HCT116 (cell line): ENCODE results near the gene PRDM12. TPM values are rescaled to one million over a fixed set of nuclear protein-coding genes. Genes with fewer than 3 reads are reported as not detected.

Source experiments
- ATAC-seq: fragments of 200-7000 bp; cut with Tn5 transposase; 2 replicates; pipeline ENCODE4 v1.9.1; 2020; ENCODE audit warnings: mild to moderate bottlenecking, moderate library complexity
- BruUV-seq: library from RNA; stranded (reverse); fragments of 400-500 nt; replicated peaks from 2 replicates; lab custom pipeline; 2021; lab: Mats Ljungman, UMichigan
- CTCF ChIA-PET: fragments of 300-600 bp; sonication (Branson Sonifier 250); formaldehyde crosslinking; loops from one replicate; lab custom pipeline; 2021; ENCODE audit warnings: antibody characterized with exemption; lab: Charles Lee
- POLR2A ChIA-PET: fragments of 300-600, 350-600 bp; sonication (Branson Sonifier 250); formaldehyde crosslinking; loops from one replicate; lab custom pipeline; 2021; ENCODE audit warnings: antibody characterized with exemption; lab: Charles Lee
- RAD21 ChIA-PET, 2 experiments: fragments of 300-600 bp; sonication (Branson Sonifier 250); formaldehyde crosslinking; loops; one replicate each; lab custom pipeline; 2023; ENCODE audit warnings: low total read pairs in 2 of 2; ENCODE audit not compliant: uncharacterized antibody in 2 of 2, unreplicated experiment in 2 of 2, low non-redundant PET in 1 of 2; lab: Charles Lee
- DNase-seq: peaks from one replicate; pipeline ENCODE4 v3.0.0-alpha.2; 2010; ENCODE audit warnings: low read depth, low spot score
- H2AFZ ChIP-seq: fragments of 200-600 bp; shearing (Covaris generic), sonication (generic); 2 replicates; pipeline ENCODE4 v1.6.1; 2017; ENCODE audit warnings: low read depth, mixed run types, mixed read lengths, antibody characterized with exemption, low read length; ENCODE audit not compliant: poor library complexity, severe bottlenecking
- H3K27ac ChIP-seq: 2 replicates; pipeline ENCODE4 v1.5.1; 2012; ENCODE audit warnings: low read depth, low read length
- H3K27me3 ChIP-seq: fragments of 200-600 bp; sonication (generic); 2 replicates; pipeline ENCODE4 v1.6.1; 2016; ENCODE audit warnings: mixed run types, low read length, mixed read lengths; ENCODE audit not compliant: insufficient read depth
- H3K36me3 ChIP-seq, 2 experiments: fragments of 200-500 bp in 1 of 2; fragments of 200-600 bp in 1 of 2; sonication (Bioruptor generic) in 1 of 2; sonication (generic) in 1 of 2; 2 replicates each; pipeline versions ENCODE4 v1.5.1 to v1.6.1; 2014 to 2016; ENCODE audit warnings: low read length in 2 of 2, inconsistent platforms in 1 of 2, mixed read lengths in 1 of 2, mixed run types in 1 of 2; ENCODE audit not compliant: insufficient read depth in 2 of 2, control insufficient read depth in 1 of 2
- H3K4me1 ChIP-seq, 2 experiments: fragments of 200-600 bp in 1 of 2; sonication (generic) in 1 of 2; 2 replicates each; pipeline versions ENCODE4 v1.5.1 to v1.6.1; 2012 to 2017; ENCODE audit warnings: low read length in 2 of 2, inconsistent platforms in 1 of 2, mild to moderate bottlenecking in 1 of 2, mixed read lengths in 1 of 2, mixed run types in 1 of 2, moderate library complexity in 1 of 2; ENCODE audit not compliant: insufficient read depth in 2 of 2, control insufficient read depth in 1 of 2
- H3K4me2 ChIP-seq: fragments of 200-600 bp; sonication (generic); 2 replicates; pipeline ENCODE4 v1.6.1; 2017; ENCODE audit warnings: mixed run types, low read length, mixed read lengths
- H3K4me3 ChIP-seq, 2 experiments: fragments of 200-600 bp in 1 of 2; sonication (generic) in 1 of 2; replicated peaks in 1 of 2; 2 replicates each; pipeline ENCODE4 v1.5.1; 2011 to 2016; ENCODE audit warnings: low read length in 2 of 2, control low read depth in 1 of 2, low read depth in 1 of 2, mild to moderate bottlenecking in 1 of 2, mixed read lengths in 1 of 2, mixed run types in 1 of 2
- H3K79me2 ChIP-seq: fragments of 200-600 bp; sonication (generic); 2 replicates; pipeline ENCODE4 v1.6.1; 2017; ENCODE audit warnings: mild to moderate bottlenecking, mixed run types, low read length, moderate library complexity, mixed read lengths; ENCODE audit not compliant: insufficient read depth
- H3K9ac ChIP-seq: fragments of 200-600 bp; sonication (generic); 2 replicates; pipeline ENCODE4 v1.6.1; 2016; ENCODE audit warnings: low read length, mixed read lengths
- H3K9me2 ChIP-seq: fragments of 200-600 bp; sonication (generic), shearing (Covaris generic); 2 replicates; pipeline ENCODE4 v1.6.1; 2017; ENCODE audit warnings: mixed run types, mild to moderate bottlenecking, moderate library complexity; ENCODE audit not compliant: insufficient read depth
- H3K9me3 ChIP-seq, 2 experiments: fragments of 200-500 bp in 1 of 2; fragments of 200-600 bp in 1 of 2; sonication (Bioruptor generic) in 1 of 2; sonication (generic) in 1 of 2; 2 replicates each; pipeline ENCODE4 v1.6.1; 2014 to 2017; ENCODE audit warnings: low read length in 2 of 2, mixed read lengths in 2 of 2, inconsistent platforms in 1 of 2, low read depth in 1 of 2, mild to moderate bottlenecking in 1 of 2, mixed run types in 1 of 2, moderate library complexity in 1 of 2; ENCODE audit not compliant: control insufficient read depth in 1 of 2, insufficient read depth in 1 of 2
- H4K20me1 ChIP-seq: fragments of 200-600 bp; sonication (generic), shearing (Covaris generic); 2 replicates; pipeline ENCODE4 v1.6.1; 2017; ENCODE audit warnings: mixed run types, mild to moderate bottlenecking, moderate library complexity; ENCODE audit not compliant: insufficient read depth
- ATF3 ChIP-seq: IDR thresholded peaks from 2 replicates; pipeline ENCODE4 v1.6.1; 2012
- CBX3 ChIP-seq: IDR thresholded peaks from 2 replicates; pipeline ENCODE4 v1.6.1; 2012; ENCODE audit warnings: low read depth
- CEBPB ChIP-seq: IDR thresholded peaks from 2 replicates; pipeline ENCODE4 v1.6.1; 2012; ENCODE audit warnings: low read depth
- CTCF ChIP-seq, 3 experiments: fragments of 200-600 bp in 1 of 3; sonication (generic) in 1 of 3; IDR thresholded peaks in 2 of 3; conservative IDR thresholded peaks in 1 of 3; 2 replicates each; pipeline ENCODE4 v1.5.1; 2012 to 2017; ENCODE audit warnings: low read depth in 2 of 3, low read length in 2 of 3, antibody characterized with exemption in 1 of 3, borderline replicate concordance in 1 of 3, control low read depth in 1 of 3, mild to moderate bottlenecking in 1 of 3, mixed read lengths in 1 of 3, mixed run types in 1 of 3, moderate library complexity in 1 of 3; ENCODE audit not compliant: insufficient read depth in 1 of 3
- ELF1 ChIP-seq: IDR thresholded peaks from 2 replicates; pipeline ENCODE4 v1.6.1; 2012; ENCODE audit warnings: low read depth, borderline replicate concordance
- EZH2 ChIP-seq: fragments of 200-600 bp; sonication (generic); IDR thresholded peaks from 2 replicates; pipeline ENCODE4 v1.6.1; 2017; ENCODE audit warnings: antibody characterized with exemption, mixed run types
- EZH2phosphoT487 ChIP-seq: fragments of 200-600 bp; IDR thresholded peaks from 2 replicates; pipeline ENCODE4 v1.6.1; 2018; ENCODE audit warnings: antibody characterized with exemption, borderline replicate concordance
- FOSL1 ChIP-seq: IDR thresholded peaks from 2 replicates; pipeline ENCODE4 v1.6.1; 2012; ENCODE audit warnings: low read depth
- JUND ChIP-seq: IDR thresholded peaks from 2 replicates; pipeline ENCODE4 v1.6.1; 2012
- MAX ChIP-seq: IDR thresholded peaks from 2 replicates; pipeline ENCODE4 v1.6.1; 2012
- POLR2A ChIP-seq: IDR thresholded peaks from 2 replicates; pipeline ENCODE4 v1.7.0; 2011; ENCODE audit warnings: borderline replicate concordance; ENCODE audit not compliant: insufficient read depth, insufficient read length; ENCODE audit errors: extremely low read depth
- POLR2AphosphoS5 ChIP-seq: IDR thresholded peaks from 2 replicates; pipeline ENCODE4 v1.6.1; 2011; ENCODE audit warnings: mild to moderate bottlenecking, low read depth, low read length, moderate library complexity
- RAD21 ChIP-seq: IDR thresholded peaks from 2 replicates; pipeline ENCODE4 v1.6.1; 2012; ENCODE audit warnings: low read depth, mild to moderate bottlenecking
- REST ChIP-seq: IDR thresholded peaks from 2 replicates; pipeline ENCODE4 v1.6.1; 2012; ENCODE audit warnings: low read depth
- SIN3A ChIP-seq: IDR thresholded peaks from 2 replicates; pipeline ENCODE4 v1.6.1; 2012; ENCODE audit warnings: low read depth
- SRF ChIP-seq: IDR thresholded peaks from 2 replicates; pipeline ENCODE4 v1.6.1; 2012; ENCODE audit warnings: low read depth
- TCF7L2 ChIP-seq: IDR thresholded peaks from 2 replicates; pipeline ENCODE4 v1.7.0; 2011; ENCODE audit warnings: borderline replicate concordance, inconsistent platforms; ENCODE audit not compliant: insufficient read depth, insufficient read length; ENCODE audit errors: extremely low read depth
- YY1 ChIP-seq: IDR thresholded peaks from 2 replicates; pipeline ENCODE4 v1.6.1; 2011; ENCODE audit warnings: low read length, low read depth, moderate library complexity, mild to moderate bottlenecking; ENCODE audit not compliant: insufficient replicate concordance; ENCODE audit errors: extremely low read depth
- ZBTB33 ChIP-seq: IDR thresholded peaks from 2 replicates; pipeline ENCODE4 v1.6.1; 2011; ENCODE audit warnings: mild to moderate bottlenecking, low read length, moderate library complexity; ENCODE audit not compliant: insufficient replicate concordance; ENCODE audit errors: extremely low read depth
- ZNF274 ChIP-seq: fragments of 200-500 bp; sonication (Bioruptor generic); IDR thresholded peaks from 2 replicates; pipeline ENCODE4 v1.6.1; 2014; ENCODE audit warnings: mild to moderate bottlenecking, low read depth, low read length, inconsistent platforms
- intact Hi-C: fragments of 100-400 bp; cut with micrococcal nuclease; formaldehyde crosslinking; loops from 2 replicates; pipeline ENCODE4 v1.10.0; 2022
- total RNA-seq: library from RNA; stranded (reverse); gene quantifications from one replicate; pipeline ENCODE4 v1.2.1, GENCODE V29; 2021; ENCODE audit not compliant: unreplicated experiment

PRDM12 gene
- total RNA-seq, 1 experiment from 2014 or later = 0.54 TPM

- H3K27me3 ChIP-seq = no peaks in the 10 kb centered on the region
- peaks cover 0 to 9% of the 10 kb centered on the region in 2 experiments; a peak in 1 of 4 replicates for H3K9me3 ChIP-seq
- BruUV-seq = no TSS peak
- peaks cover 0 to 14% of the 10 kb centered on the region in 2 experiments; a peak in 2 of 4 replicates for H3K4me1 ChIP-seq
- intact Hi-C loops = no loop called here
- H3K27ac ChIP-seq = no peak overlapping the region
- TF ChIP-seq REST (no peak), FOSL1 (no peak), CBX3 (no peak), TCF7L2 (no peak), POLR2AphosphoS5 (no peak), EZH2 (no peak), ELF1 (no peak), ZNF274 (no peak), EZH2phosphoT487 (no peak), SRF (no peak), YY1 (no peak), SIN3A (no peak), CTCF (IDR thresholded peaks at IDR 0.05 in 2 of 3, conservative IDR thresholded peaks at IDR 0.05 in 1 of 3; ENCODE audit: borderline replicate concordance in 1 of 3, insufficient read depth in 1 of 3, low read depth in 2 of 3, low read length in 2 of 3) (no peak), ATF3 (no peak), JUND (no peak), CEBPB (no peak), RAD21 (no peak), ZBTB33 (no peak), MAX (no peak), POLR2A (no peak)
- no peaks in the 10 kb centered on the region for H3K9me2 ChIP-seq
- ATAC-seq (no peak), DNase-seq (no peak)
- H4K20me1 ChIP-seq = no peaks in the 10 kb centered on the region
- H3K4me3 ChIP-seq = no peak overlapping the region
- H2AFZ ChIP-seq = no peak overlapping the region
- no peak overlapping the region for H3K4me2 ChIP-seq
- H3K9ac ChIP-seq = no peak overlapping the region
- H3K36me3 ChIP-seq = no peaks in the 10 kb centered on the region
- CTCF ChIA-PET = no interaction called here
- RAD21 ChIA-PET = no interaction called here
- POLR2A ChIA-PET = no interaction called here
- H3K79me2 ChIP-seq = no peaks in the 10 kb centered on the region
Measured at GRCh38 chr9:130688072-130688471, 23.7 kb downstream of the PRDM12 start.
